ENCODE results near the gene BCL2. TPM values are rescaled to one million over a fixed set of nuclear protein-coding genes. Genes with fewer than 3 reads are reported as not detected.
A peak's percentile ranks its signal among the peaks of the same experiment; 100 is the strongest.

BCL2 gene
- polyA plus RNA-seq, 1 of the 3 experiments (the other 2 are of a cell fraction) = 1.5 TPM

- Histone ChIP-seq H3K27me3 (ENCODE audit: insufficient read depth) (no peaks in the 10 kb centered on the region), H3F3A (replicated peaks; ENCODE audit: insufficient read depth) (peaks cover 13% of the 10 kb centered on the region), H3K79me2 (ENCODE audit: insufficient read depth) (peaks cover 44% of the 10 kb centered on the region), H3K27ac (ENCODE audit: low read depth in 2 of 2, low read length in 1 of 2) (peak within 1 kb of the TSS; percentile 83 to 97), H3K9ac (peak within 1 kb of the TSS; percentile 92), H3K4me2 (peak within 1 kb of the TSS; percentile 94), H3K9me2 (no peaks in the 10 kb centered on the region), H3K4me1 (ENCODE audit: control insufficient read depth in 1 of 2, insufficient read depth in 2 of 2, low read depth in 1 of 2, low read length in 1 of 2) (peaks cover 3 to 7% of the 10 kb centered on the region in 2 experiments; a peak in 3 of 4 replicates), H4K20me1 (ENCODE audit: insufficient read depth) (peaks cover 26% of the 10 kb centered on the region), H3K4me3 (ENCODE audit: low read depth in 2 of 2, low read length in 1 of 2) (peak within 1 kb of the TSS; percentile 77 to 93), H2AFZ (ENCODE audit: low read depth) (peak within 1 kb of the TSS; percentile 95), H3K36me3 (replicated peaks in 1 of 2; ENCODE audit: control insufficient read depth in 1 of 2, insufficient read depth in 2 of 2, low read length in 1 of 2) (peaks cover 4 to 5% of the 10 kb centered on the region in 2 experiments), H3K9me3 (no peaks in the 10 kb centered on the region)
- WGBS (ENCODE audit: low lambda C conversion rate) = 2% methylated on average over 42 of the region's 90 CpGs
- ChIA-PET CTCF (interaction anchor here (0.6 to 1.2 kb wide), 3 partner anchors 23 to 342 kb away, joined by 3 read pairs; no protein-coding TSS in a partner anchor), POLR2A (interaction anchor here (1.0 to 1.4 kb wide), 2 partner anchors 10 to 55 kb away, joined by 3 to 8 read pairs; partner anchors contain the start of gene VPS4B)
- peak; percentile 26; the same call in 1 of the 2 replicates for TF ChIP-seq MXI1 (IDR thresholded peaks at IDR 0.05; ENCODE audit: low read depth, low read length)
- TF ChIP-seq PBX3 (IDR thresholded peaks at IDR 0.05) = peak; percentile 26; the same call in 1 of the 2 replicates
- no peak for TF ChIP-seq FOSL2 (IDR thresholded peaks at IDR 0.05; ENCODE audit: borderline replicate concordance, low read depth)
- no peak for TF ChIP-seq RAD21 (IDR thresholded peaks at IDR 0.05; ENCODE audit: low read length)
- no peak for TF ChIP-seq MEF2A (IDR thresholded peaks at IDR 0.05; ENCODE audit: borderline replicate concordance, low read depth)
- TF ChIP-seq TCF12 (IDR thresholded peaks at IDR 0.05) = no peak
- TF ChIP-seq ZBTB33 (IDR thresholded peaks at IDR 0.05; ENCODE audit: borderline replicate concordance, low read depth) = peak; percentile 49; the same call in 1 of the 2 replicates
- 0 out of 2 replicates have a peak, but pooled peaks have one; percentile 58 for TF ChIP-seq TEAD4 (IDR thresholded peaks at IDR 0.05; ENCODE audit: borderline replicate concordance, insufficient read depth)
- TF ChIP-seq SIN3A (IDR thresholded peaks at IDR 0.05; ENCODE audit: borderline replicate concordance, low read depth, low read length) = peak; percentile 83; the same call in 1 of the 2 replicates
- TF ChIP-seq GATA2 (CRISPR knock-in tag; IDR thresholded peaks at IDR 0.05) = no peak
- no peak for TF ChIP-seq EZH2phosphoT487 (IDR thresholded peaks at IDR 0.05; ENCODE audit: borderline replicate concordance, low read depth)
- TF ChIP-seq YY1 (IDR thresholded peaks at IDR 0.05; ENCODE audit: low read depth) = peak; percentile 85
- 0 out of 2 replicates have a peak, but pooled peaks have one; percentile 18 for TF ChIP-seq NRF1 (IDR thresholded peaks at IDR 0.05; ENCODE audit: low read depth, low read length)
- TF ChIP-seq ELF1 (IDR thresholded peaks at IDR 0.05) = peak; percentile 47; the same call in 1 of the 2 replicates
- TF ChIP-seq SMC3 (IDR thresholded peaks at IDR 0.05; ENCODE audit: low read depth, low read length) = no peak
- TF ChIP-seq RCOR1 (IDR thresholded peaks at IDR 0.05; ENCODE audit: low read length) = peak; percentile 69
- 0 out of 2 replicates have a peak, but pooled peaks have one; percentile 35 for TF ChIP-seq FOXJ3 (CRISPR knock-in tag; IDR thresholded peaks at IDR 0.05)
- TF ChIP-seq EP300 (IDR thresholded peaks at IDR 0.05; ENCODE audit: borderline replicate concordance in 1 of 2, low read depth in 1 of 2, low read length in 1 of 2) = peak in 1 of 2 experiments; percentile 26; a peak in 2 of 4 replicates
- peak; percentile 18; the same call in 1 of the 2 replicates for TF ChIP-seq NFIC (IDR thresholded peaks at IDR 0.05; ENCODE audit: borderline replicate concordance)
- peak; percentile 87 for TF ChIP-seq RFX5 (IDR thresholded peaks at IDR 0.05; ENCODE audit: low read length)
- peak; percentile 91 for TF ChIP-seq CHD2 (IDR thresholded peaks at IDR 0.05; ENCODE audit: low read length, partially characterized antibody)
- peak; percentile 41; the same call in 1 of the 2 replicates for TF ChIP-seq GABPA (IDR thresholded peaks at IDR 0.05; ENCODE audit: low read depth)
- peak; percentile 85 for TF ChIP-seq POLR2AphosphoS5 (IDR thresholded peaks at IDR 0.05; ENCODE audit: low read depth, low read length)
- TF ChIP-seq TAF1 (IDR thresholded peaks at IDR 0.05; ENCODE audit: borderline replicate concordance, low read depth, low read length) = peak; percentile 76; the same call in 1 of the 2 replicates
- TF ChIP-seq MAX (IDR thresholded peaks at IDR 0.05; ENCODE audit: low read depth) = peak; percentile 67
- peak; percentile 93 for TF ChIP-seq JUND (IDR thresholded peaks at IDR 0.05)
- TF ChIP-seq USF1 (IDR thresholded peaks at IDR 0.05; ENCODE audit: borderline replicate concordance, low read depth) = no peak
- no peak for TF ChIP-seq USF2 (IDR thresholded peaks at IDR 0.05; ENCODE audit: borderline replicate concordance, low read depth, low read length)
- DNase-seq = peak; percentile 95
These were observed 47.7 kb upstream of the BCL2 start, which contains the start of gene KDSR for GRCh38 chr18:63367053-63367953. Gene KDSR, minus strand, starts transcription at chr18:63367206. Its CDS starts 88 bp downstream, at chr18:63367118.

Data from SK-N-SH (cell line).